ENCODE results near the gene TEAD1.

TEAD1 gene

DNA sequence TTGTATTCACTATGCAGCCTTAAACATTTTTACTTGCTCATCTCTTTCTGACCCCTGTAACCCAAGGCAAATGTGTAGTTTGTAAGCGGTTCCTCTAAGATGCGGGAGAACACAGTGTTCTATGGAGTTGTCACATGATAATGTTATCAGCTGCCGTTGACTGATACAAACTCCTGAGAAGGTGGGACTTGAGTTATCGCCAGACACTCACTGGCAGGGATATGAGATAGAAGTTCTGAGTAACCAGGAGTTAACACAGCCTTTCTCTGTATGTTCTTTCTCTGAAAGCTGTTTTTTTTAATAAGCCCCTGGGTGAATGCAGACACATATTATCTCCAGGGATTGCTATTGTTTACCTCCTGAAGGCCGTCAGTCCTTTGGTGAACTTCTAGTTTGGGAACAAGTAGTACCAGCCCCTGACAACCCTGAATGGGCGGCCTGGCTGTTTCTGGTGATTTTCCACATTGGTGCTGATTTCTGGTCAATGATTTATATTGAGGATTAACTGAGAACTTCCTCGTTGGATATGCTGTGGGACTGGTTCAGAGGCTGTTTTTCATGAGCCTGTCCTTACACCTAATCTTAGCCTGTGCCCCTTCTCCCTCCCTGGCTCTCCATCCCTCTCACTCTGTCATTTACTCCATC is 179.6 kb downstream of the TEAD1 start:
- H3K4me3 ChIP-seq (ENCODE audit: low read length), result no peak overlapping the region
- no peak for DNase-seq (ENCODE audit: low read depth)
- TF ChIP-seq, protein P1, sequence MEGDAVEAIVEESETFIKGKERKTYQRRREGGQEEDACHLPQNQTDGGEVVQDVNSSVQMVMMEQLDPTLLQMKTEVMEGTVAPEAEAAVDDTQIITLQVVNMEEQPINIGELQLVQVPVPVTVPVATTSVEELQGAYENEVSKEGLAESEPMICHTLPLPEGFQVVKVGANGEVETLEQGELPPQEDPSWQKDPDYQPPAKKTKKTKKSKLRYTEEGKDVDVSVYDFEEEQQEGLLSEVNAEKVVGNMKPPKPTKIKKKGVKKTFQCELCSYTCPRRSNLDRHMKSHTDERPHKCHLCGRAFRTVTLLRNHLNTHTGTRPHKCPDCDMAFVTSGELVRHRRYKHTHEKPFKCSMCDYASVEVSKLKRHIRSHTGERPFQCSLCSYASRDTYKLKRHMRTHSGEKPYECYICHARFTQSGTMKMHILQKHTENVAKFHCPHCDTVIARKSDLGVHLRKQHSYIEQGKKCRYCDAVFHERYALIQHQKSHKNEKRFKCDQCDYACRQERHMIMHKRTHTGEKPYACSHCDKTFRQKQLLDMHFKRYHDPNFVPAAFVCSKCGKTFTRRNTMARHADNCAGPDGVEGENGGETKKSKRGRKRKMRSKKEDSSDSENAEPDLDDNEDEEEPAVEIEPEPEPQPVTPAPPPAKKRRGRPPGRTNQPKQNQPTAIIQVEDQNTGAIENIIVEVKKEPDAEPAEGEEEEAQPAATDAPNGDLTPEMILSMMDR (IDR thresholded peaks at IDR 0.05; ENCODE audit: insufficient read depth, low read depth, low read length, missing control alignments), result no peak

DNA sequence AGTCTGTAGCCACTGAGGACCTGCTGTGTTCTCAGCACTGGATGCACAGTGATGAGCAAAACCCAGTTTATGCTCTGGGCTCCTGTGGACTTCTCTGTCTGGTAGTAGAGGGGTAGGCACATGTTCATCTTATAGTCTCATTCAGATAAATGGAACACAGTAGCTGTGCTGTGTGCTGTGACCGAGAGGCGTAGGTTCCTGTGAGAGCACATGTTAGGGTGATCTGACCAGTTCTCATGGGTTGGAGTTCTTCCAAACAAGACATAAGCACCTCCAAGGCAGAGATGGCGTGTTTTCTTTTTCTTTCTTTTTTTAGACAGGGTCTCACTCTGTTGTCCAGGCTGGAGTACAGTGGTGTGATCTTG is 180.1 kb downstream of the TEAD1 start:
- H3K4me3 ChIP-seq (ENCODE audit: low read length), result no peak overlapping the region
- DNase-seq (ENCODE audit: low read depth), result no peak
- TF ChIP-seq, protein P1 (IDR thresholded peaks at IDR 0.05; ENCODE audit: insufficient read depth, low read depth, low read length, missing control alignments), result no peak

DNA sequence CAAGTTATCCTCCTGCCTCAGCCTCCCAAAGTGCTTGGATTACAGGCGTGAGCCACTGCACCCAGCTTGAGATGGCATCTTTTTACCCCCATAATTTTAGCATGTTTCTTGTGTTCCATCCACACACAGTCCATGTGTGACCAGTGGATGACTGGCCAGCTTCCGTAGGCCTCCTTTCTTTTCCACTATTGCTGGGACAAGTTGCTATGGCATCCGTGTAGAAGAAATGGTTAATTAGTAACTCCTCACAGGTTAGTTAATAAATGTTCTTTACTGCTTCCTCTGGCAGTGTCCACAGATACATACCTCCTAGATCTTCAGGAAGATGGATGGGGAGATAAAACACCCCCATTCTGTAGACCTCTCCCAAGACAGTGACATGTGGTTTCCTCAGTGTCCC is 180.6 kb downstream of the TEAD1 start:
- DNase-seq (ENCODE audit: low read depth), result no peak
- no peak overlapping the region for H3K4me3 ChIP-seq (ENCODE audit: low read length)
- TF ChIP-seq, protein P1 (IDR thresholded peaks at IDR 0.05; ENCODE audit: insufficient read depth, low read depth, low read length, missing control alignments), result no peak

DNA sequence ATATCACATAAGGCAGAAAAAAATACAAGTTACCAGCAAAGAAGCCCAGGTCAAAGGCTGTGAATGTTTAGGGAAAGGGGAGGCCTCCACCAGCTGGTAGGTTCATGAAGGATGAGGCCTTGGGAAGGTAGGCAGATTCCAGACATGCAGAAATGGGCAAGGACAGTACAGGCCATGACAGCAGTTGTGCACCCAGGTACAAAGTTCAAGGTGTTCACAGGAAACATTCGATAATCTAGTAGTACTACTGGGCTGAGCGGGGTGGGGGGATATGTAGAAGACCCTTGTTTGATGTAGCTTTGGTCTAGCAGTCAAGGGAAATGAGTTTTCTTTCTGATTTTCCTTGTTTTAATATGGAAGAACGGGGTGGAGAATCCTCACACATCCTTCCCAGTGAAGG is 182.1 kb downstream of the TEAD1 start:
- no peak for DNase-seq (ENCODE audit: low read depth)
- TF ChIP-seq, protein P1 (IDR thresholded peaks at IDR 0.05; ENCODE audit: insufficient read depth, low read depth, low read length, missing control alignments), result no peak
- H3K4me3 ChIP-seq (ENCODE audit: low read length), result no peak overlapping the region

DNA sequence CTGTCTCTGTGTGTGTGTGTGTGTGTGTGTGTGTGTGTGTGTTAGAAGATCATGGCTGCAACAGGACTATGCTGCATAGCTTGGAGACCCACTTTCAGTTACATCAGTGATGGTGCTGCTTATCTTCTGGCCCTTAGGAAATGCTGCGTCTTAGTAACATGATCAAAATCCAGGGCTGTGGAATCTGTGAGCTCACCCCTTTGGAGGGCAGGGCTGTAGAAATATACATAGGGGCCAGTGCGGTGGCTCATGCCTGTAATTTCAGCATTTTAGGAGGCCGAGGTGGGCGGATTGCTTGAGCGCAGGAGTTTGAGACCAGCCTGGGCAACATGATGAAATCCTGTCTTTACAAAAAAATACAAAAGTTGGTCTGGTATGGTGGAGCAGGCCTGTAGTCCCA is 183.4 kb downstream of the TEAD1 start:
- DNase-seq (ENCODE audit: low read depth), result no peak
- H3K4me3 ChIP-seq (ENCODE audit: low read length), result no peak overlapping the region
- TF ChIP-seq, protein P1 (IDR thresholded peaks at IDR 0.05; ENCODE audit: insufficient read depth, low read depth, low read length, missing control alignments), result no peak

DNA sequence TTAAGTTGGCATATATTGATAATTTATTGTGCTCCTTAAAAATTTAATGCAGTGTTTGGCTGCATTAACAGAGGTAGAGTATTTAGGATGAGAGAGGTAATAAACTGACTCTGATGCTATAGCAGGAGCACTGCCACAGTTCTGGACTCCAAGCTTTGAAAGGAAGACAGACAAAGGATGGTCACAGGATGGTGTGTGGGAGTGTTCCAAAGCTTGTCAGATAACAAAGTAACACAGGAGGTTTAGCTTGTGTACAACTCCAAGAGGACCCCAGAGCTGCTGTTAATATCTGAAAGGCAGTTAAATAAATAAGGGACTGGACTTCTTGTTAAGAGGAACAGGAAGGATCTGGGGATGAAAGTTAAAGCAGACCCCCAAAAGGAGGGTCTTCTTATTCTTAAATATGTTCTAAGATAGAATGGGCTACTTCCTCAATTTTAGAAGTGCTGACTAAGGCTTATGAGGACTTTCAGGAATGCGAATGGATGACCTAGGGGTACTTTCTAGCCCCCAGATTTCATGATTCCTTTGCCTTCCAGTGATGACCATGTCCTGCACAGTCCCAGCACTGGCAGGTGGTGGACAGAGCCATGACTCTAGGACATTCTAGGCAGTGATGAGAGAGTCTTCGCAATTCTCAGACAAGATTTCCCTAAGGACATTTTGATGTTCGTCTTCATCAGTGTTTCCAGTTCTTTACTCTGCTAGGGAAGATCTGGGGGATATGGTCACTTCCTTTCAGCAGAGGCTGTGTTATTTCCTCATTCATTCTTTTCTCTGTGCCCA is 185.8 kb downstream of the TEAD1 start:
- TF ChIP-seq, protein P1 (IDR thresholded peaks at IDR 0.05; ENCODE audit: insufficient read depth, low read depth, low read length, missing control alignments), result no peak
- no peak for DNase-seq (ENCODE audit: low read depth)
- no peak overlapping the region for H3K4me3 ChIP-seq (ENCODE audit: low read length)

Measured in epithelial cell of esophagus (primary cell).